Sigmoid colon (tissue), 4 donors: Measurements from ENCODE around the gene RGMB.

ENCODE experiments used
- CTCF ChIP-seq, 4 experiments: fragments of 450-650 bp in 3 of 4; fragments of 200-600 bp in 1 of 4; IDR thresholded peaks; one replicate each; pipeline ENCODE4 v1.5.1; 2016 to 2019; ENCODE audit warnings: antibody characterized with exemption in 4 of 4, mild to moderate bottlenecking in 3 of 4, moderate library complexity in 2 of 4
- EP300 ChIP-seq, 4 donors: sonication (generic); formaldehyde crosslinking; IDR thresholded peaks; one replicate each; pipeline ENCODE4 v1.6.1; 2017; ENCODE audit warnings: antibody characterized with exemption in 4 of 4
- POLR2AphosphoS5 ChIP-seq, 4 donors: sonication (generic); formaldehyde crosslinking; IDR thresholded peaks; one replicate each; pipeline ENCODE4 v1.6.1; 2017; ENCODE audit warnings: antibody characterized with exemption in 4 of 4

GRCh38 chr5:98840946-98841345 is 67.5 kb downstream of the RGMB start:
- no peak for TF ChIP-seq EP300 (IDR thresholded peaks at IDR 0.05)
- TF ChIP-seq POLR2AphosphoS5 (IDR thresholded peaks at IDR 0.05), result no peak
- no peak for TF ChIP-seq CTCF (IDR thresholded peaks at IDR 0.05)
